DMS53 treated with DMSO at 0.1 percent for 48 hours (cell line): Measurements from ENCODE around the gene OR2H2.

Experiments used
- DNase-seq: peaks from one replicate; lab custom pipeline; 2025; ENCODE audit not compliant: unreplicated experiment; lab: John Stamatoyannopoulos, UW

Gene OR2H2

GRCh38 chr6:29628419-29629281 is 43.7 kb downstream of the OR2H2 start:
- DNase-seq = peak; percentile 80

GRCh38 chr6:29629571-29629970 is 44.6 kb downstream of the OR2H2 start:
- DNase-seq = no peak

GRCh38 chr6:29630315-29630714 is 45.4 kb downstream of the OR2H2 start:
- DNase-seq = no peak

- DNase-seq = no peak
Measured at GRCh38 chr6:29631209-29631810, 46.4 kb downstream of the OR2H2 start.

- no peak for DNase-seq
Measured at GRCh38 chr6:29631860-29632731, 47.2 kb downstream of the OR2H2 start.

GRCh38 chr6:29632789-29633533 is 48.0 kb downstream of the OR2H2 start, which contains the start of gene GABBR1:
Gene GABBR1 (minus strand): TSS chr6:29633183. CDS start chr6:29632385, 798 bp downstream.
- DNase-seq = peak; percentile 74

- peak; percentile 30 for DNase-seq
Measured at GRCh38 chr6:29633534-29633905, 48.6 kb downstream of the OR2H2 start.

GRCh38 chr6:29637247-29637646 is 52.3 kb downstream of the OR2H2 start:
- no peak for DNase-seq
